Activated CD4-positive, alpha-beta T cell treated with anti-CD3 and anti-CD28 coated beads for 1 hour (primary cell): Measurements from ENCODE around the gene C5AR1.
"Not testable (repeated sequence)": the region's sequence is repeated elsewhere in the genome, so short reads cannot be mapped to it uniquely, and the experiment has no call there.

Experiments used
- DNase-seq: peaks from one replicate; pipeline ENCODE4 v3.0.0-alpha.2; 2020

C5AR1 gene

DNA sequence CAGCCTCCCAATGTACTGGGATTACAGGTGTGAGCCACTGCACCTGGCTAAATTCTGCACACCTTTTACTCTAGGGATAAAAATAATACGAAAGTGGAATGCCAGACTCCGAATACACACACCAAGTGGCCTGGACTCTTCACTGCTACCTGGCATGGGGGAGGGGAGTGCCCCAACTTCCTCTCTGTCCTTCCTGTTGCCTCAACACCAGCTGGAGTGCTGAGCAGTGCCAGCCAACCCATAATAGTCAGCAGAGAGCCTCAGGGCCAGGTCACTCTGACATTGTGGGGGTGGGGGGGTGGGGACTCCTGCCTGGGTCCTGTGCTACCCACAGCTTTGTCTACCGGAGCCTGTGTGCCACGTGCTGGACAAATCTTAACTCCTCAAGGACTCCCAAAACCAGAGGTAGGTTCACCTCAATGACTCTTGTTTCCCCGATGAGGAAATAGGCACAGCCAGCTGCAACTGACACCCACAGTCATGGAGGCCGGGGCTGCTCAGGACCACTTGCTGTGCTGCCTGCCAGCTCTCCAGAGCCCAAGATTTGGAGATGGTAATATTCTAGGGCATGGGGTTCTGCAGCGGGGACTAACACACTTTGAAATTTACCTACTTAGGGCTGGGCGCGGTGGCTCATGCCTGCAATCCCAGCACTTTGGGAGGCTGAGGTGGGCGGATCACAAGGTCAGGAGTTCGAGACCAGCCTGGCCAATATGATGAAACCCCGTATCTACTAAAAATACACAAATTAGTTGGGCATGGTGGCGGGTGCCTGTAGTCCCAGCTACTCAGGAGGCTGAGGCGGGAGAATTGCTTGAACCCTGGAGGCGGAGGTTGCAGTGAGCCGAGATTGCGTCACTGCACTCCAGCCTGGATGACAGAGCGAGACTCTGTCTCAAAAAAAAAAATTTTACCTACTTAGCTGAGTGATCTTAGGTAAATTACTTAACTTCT lies 27.4 kb downstream of the C5AR1 start:
- not testable (repeated sequence) for DNase-seq

DNA sequence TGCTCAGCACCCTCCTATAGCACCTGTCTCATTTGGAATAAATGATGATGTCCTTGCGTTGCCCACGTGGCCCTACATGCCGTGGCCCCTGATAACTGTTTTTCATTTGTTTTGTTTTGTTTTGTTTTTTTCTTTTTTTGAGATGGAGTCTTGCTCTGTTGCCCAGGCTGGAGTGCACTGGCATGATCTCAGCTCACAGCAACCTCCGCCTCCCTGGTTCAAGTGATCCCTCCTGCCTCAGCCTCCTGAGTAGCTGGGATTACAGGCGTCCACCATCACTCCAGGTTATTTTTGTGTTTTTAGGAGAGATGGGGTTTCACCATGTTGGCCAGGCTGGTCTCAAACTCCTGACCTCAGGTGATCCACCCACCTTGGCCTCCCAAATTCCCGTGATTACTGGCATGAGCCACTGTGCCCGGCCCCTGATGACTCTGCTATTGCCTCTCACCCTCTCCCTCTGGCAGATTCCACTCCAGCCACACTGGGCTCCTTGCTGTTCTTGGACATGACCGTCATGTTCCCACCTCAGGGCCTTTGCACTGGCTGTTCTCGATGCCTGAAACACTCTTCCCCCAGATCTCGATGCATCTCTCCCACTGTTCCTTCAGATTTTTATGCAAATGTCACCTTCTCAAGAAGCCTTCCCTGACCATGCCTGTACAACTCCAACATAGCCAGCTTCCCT lies 29.7 kb downstream of the C5AR1 start:
- no peak for DNase-seq

DNA sequence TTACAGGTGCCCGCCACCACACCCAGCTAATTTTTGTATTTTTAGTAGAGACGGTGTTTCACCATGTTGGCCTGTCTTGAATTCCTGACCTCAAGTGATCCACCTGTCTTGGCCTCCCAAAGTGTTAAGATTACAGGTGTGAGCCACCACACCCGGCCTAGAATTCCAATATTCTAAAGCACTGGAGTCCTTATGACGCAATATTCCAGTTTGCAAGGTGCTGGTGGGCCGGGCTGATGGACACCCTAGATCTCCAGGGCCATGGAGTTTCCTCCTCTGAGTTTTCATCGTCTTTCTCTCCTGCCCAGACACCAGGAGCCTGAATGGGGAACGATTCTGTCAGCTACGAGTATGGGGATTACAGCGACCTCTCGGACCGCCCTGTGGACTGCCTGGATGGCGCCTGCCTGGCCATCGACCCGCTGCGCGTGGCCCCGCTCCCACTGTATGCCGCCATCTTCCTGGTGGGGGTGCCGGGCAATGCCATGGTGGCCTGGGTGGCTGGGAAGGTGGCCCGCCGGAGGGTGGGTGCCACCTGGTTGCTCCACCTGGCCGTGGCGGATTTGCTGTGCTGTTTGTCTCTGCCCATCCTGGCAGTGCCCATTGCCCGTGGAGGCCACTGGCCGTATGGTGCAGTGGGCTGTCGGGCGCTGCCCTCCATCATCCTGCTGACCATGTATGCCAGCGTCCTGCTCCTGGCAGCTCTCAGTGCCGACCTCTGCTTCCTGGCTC lies 31.0 kb downstream of the C5AR1 start:
- no peak for DNase-seq

DNA sequence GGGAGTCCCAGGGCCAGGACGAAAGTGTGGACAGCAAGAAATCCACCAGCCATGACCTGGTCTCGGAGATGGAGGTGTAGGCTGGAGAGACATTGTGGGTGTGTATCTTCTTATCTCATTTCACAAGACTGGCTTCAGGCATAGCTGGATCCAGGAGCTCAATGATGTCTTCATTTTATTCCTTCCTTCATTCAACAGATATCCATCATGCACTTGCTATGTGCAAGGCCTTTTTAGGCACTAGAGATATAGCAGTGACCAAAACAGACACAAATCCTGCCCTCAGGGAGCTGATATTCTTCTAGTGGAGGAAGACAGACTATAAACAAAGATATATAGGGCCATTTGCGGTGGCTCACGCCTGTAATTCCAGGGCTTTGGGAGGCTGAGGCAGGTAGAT lies 32.1 kb downstream of the C5AR1 start:
- DNase-seq, result no peak

DNA sequence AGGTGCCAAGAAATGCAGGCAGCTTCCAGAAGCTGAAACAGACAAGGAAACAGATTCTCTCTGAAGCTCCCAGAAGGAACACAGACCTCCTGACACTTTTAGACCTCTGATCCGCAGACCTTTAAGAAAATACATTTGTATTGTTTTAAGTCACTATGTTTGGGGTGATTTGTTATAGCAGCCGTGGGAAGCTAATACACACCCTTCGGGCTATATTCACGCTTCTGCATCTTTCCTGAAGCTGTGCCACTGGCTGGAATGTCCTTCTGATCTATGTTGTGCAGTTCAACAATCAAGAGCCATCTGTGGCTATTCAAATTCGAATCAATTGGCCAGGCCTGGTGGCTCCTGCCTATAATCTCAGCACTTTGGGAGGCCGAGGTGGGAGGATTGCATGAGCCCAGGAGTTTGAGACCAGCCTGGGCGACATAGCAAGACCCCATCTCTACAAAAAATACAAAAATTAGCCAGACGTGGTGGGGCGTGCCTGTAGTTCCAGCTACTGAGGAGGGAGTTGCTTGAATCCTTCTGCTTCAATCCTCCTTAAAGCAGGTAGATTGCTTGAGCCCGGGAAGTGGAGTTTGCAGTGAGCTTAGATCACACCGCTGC lies 33.6 kb downstream of the C5AR1 start:
- DNase-seq, result no peak

DNA sequence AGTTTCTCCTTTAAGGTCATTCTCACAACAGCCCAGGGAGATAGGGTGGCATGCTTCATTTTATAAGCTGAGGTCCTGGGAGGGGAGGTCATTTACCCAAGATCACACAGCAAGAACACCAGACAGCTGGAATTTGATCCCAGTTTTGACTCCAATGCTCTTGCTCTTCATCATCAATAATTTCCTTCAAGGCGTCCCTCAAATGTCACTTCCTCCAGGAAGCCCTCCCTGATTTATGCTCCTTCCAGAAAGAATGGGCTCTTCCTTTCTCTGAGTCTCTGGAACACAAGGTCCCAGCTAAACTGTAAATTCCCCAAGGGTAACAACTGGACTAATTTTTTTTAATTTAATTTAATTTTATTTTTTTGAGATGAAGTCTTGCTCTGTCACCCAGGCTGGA lies 34.8 kb downstream of the C5AR1 start:
- no peak for DNase-seq

DNA sequence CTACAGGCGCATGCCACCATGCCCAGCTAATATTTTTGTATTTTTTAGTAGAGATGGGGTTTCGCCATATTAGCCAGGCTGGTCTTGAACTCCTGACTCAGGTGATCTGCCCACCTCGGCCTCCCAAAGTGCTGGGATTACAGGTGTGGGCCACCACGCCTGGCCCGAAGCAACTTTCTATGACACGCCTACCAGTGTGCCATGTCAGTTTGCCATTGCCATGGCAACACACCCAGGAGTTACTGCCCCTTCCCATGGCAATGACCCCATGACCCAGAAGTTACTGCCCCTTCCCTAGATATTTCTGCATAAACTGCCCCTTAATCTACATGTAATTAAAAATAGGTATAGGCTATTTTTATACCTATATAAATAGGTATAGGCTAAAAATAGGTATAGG lies 36.4 kb downstream of the C5AR1 start:
- DNase-seq, result not testable (repeated sequence)

DNA sequence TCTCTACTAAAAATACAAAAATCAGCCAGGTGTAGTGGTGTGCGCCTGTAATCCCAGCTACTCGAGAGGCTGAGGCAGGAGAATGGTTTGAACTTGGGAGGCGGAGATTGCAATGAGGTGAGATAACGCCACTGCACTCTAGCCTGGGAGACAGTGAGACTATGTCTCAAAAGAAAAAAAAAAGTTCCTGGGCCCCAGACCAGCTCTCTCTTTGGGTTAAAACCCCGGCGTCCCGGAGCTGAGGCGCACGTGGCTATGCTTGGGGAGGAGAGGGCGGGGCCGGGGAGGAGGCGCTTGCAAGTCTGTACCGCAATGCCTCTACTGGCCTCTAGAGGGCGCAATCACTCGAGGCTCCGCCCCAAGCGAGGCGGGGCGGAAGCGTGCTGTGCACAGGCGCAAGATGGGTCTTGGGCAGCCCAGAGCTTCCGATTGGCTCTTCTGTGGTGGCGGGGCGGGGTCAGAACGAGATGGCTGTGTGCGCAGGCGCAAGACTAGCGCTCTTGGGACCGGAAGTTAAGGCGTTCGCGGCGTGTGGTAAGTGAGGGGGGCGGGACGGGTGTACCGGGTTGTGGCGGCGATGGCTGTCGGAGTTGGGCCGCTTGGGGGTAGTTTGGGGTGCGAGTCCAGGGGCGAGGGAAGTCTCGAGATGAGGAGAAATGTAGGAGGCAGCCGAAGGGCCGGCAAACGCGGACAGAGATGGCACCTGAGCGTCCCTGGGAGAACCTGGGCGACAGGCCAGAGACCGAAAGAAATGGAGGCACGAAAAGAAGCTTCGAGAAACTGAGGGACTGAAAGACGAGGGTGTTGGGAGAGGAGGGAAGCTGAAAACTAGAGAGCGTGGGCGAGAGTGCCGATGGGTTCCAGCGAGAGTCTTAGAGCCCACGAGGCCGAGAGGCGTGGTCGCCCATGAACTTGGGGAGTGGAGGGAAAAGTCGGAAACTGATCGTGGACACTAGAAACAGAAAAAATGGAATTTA lies 39.4 kb downstream of the C5AR1 start, which contains the start of gene DHX34:
Gene DHX34 (plus strand): TSS at position 497 of the 977 bp plus-strand sequence. CDS start 3,716 bp downstream, outside the sequence.
- peak; percentile 99 for DNase-seq

DNA sequence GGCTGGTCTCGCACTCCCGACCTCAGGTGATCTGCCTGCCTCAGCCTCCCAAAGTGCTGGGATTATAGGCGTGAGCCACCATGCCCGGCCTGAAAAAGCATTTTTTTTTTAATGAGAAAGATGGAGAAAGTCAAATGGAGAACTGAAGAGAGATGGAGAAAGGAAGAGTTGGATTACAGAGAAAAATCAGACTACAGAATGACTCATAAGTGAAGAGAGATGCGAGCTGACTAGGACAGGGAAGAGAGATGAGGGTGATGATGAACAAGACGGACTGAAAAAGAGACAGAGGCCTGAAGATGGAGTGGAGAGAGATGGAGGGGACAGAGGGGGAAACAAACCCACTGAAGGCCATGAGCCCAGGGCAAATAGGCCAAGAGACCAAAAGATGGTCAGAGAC lies 41.0 kb downstream of the C5AR1 start:
- DNase-seq, result no peak

DNA sequence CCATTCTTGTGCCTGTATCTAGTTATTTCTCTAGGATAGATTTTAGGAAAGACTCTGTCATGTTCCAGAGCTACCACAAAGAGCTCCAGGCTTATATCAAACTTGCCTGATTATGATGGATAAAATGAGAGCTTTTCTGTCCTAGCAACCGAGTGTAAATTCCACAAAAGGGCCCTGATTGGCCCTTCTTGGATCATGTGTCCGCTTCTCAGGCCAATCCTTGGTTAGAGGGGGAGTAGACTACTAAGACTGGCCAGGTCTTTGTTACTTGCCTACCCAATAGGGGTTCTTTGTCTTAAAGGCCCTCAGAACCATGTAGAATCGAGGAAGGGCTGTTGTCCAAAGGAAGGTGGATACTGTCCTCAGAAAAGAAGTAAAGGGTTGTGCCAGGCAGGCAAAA lies 41.9 kb downstream of the C5AR1 start:
- no peak for DNase-seq

DNA sequence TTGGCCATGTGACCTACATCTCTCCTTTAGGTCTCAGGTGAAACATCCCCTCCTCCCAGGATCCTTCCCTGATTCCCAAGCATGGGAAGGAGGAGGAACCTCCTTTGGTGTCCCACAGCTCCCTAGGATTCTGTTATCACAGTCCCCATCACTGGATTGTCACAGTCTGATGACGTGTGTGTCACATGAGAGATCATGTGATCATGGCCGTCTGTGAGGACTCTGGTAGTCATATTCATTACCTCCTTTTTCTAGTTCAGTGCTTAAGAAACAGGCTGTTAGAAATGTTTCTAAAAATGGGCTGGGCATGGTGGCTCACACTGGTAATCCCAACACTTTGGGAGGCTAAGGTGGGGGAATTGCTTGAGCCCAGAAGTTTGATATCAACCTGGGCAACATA lies 42.4 kb downstream of the C5AR1 start:
- DNase-seq, result no peak

DNA sequence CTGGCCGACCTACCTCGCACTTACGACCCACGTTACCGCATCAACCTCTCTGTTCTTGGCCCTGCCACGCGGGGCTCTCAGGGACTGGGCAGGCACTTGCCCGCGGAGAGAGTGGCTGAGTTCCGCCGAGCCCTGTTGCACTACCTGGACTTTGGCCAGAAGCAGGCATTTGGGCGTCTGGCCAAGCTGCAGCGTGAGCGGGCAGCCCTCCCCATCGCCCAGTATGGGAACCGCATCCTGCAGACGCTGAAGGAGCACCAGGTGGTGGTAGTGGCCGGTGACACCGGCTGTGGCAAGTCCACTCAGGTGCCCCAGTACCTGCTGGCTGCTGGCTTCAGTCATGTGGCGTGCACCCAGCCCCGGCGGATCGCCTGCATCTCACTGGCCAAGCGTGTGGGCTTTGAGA lies 43.6 kb downstream of the C5AR1 start:
- no peak for DNase-seq

DNA sequence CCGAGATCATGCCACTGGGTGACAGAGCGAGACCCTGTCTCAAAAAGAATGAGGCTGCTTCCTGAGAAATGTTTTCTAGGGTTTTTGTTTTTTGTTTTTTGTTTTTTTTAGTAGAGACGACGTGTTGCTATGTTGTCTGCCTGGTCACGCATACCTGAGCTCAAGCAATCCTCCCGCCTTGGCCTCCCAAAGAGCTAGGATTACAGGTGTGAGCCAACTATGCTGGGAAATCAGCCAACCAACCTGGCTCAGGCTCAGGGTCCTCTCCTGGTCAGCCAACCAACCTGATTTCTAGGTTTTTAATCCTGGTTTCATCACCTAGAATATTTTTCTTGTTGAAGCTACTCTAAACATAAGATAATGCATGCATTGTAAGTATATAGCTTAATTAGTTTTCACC lies 47.2 kb downstream of the C5AR1 start:
- DNase-seq, result no peak

DNA sequence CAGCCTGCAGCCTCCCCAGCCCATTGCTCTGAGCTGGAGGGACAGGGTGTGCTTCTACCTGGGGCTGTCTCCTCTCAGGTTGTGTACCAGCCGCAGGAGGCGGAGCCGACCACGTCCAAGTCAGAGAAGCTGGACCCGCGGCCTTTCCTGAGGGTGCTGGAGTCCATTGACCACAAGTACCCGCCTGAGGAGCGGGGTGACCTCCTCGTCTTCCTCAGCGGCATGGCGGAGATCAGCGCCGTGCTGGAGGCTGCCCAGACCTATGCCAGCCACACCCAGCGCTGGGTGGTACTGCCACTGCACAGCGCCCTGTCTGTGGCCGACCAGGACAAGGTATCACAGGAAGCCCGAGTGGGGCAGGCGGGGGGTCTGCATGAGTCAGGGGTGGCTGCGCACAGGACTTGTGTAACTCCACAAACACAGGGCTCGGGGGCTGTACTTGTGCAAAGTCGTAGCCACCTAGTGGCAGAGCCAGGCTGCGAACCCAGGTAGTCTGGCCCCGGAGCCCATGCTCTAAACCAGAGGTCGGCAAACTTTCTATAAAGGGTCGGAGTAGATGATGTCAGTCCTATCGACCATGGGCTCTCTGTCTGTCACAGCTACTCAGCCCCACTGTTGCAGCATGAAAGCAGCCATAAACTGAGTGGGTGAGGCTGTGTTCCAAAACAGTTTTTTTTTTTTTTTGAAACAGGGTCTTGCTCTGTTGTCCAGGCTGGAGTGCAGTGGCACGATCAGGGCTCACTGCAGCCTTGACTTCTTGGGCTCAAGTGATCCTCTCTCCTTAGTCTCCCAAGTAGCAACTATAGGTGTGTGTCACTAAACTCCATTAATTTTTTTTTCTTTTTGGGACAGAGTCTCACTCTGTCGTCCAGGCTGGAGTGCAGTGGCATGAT lies 48.4 kb downstream of the C5AR1 start:
- no peak for DNase-seq

DNA sequence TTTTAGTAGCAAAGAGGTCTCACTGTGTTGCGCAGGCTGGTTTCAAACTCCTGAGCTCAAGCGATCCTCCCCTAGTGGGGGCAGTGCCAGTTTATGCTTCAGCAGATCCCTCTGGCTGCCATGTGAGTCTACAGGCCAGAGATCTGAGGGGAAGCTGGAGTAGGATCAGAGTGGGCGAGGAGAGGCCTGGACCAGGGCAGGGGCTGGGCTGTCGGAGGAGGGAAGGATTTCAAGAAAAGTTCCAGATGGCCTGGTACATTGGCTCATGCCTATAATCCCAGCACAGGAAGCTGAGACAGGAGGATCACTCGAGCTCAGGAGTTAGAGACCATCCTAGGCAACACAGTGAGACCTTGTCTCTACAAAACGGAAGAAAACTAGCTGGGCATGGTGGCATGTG lies 49.3 kb downstream of the C5AR1 start:
- no peak for DNase-seq

DNA sequence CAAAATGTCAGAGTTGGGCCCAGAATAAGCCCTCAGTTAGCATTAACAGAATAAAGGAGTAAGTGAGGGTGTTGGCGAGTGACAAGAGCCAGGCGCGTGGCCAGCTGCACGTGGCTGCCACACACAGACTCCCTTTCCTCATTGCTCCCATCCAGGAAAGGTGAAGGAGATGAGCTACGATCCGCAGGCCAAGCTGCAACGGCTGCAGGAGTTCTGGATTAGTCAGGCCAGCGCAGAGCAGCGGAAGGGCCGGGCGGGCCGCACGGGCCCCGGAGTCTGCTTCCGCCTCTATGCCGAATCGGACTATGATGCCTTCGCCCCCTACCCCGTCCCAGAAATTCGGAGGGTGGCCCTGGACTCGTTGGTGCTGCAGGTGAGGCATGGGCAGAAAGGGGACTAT lies 52.7 kb downstream of the C5AR1 start:
- DNase-seq, result no peak

DNA sequence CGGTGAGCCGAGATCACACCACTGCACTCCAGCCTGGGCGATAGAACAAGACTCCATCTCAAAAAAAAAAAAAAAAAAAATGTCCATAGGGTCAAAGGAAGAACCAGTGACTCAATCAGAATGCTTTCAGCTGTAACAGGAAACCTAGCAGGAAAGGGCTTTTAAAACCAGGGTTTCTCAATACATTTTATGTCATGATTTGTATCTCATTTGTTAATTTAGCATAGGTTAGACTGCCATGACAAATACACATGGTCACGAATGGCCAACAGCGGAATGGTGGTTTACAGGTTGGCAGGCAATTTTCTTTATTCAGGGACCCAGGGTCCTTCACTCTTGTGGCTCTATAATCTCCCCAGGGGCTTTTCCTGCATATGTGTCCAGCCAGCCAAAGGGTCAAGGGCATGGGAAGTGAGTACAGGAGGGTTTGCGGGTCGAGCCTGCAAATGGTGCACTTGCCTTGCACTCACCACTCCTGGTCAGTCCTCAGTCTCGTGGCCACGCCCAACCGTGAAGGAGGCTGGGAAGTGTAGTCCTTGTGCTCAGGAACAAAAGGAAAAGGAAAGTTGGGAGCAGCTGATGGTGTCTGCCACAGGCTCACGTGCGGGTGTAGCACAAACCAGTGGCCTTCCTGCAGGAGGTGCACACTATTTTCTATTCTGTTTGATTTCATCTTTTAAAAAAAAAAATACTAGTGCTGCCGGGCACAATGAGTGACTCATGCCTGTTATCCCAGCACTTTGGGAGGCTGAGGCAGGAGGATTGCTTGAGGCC lies 54.3 kb downstream of the C5AR1 start:
- DNase-seq, result no peak

DNA sequence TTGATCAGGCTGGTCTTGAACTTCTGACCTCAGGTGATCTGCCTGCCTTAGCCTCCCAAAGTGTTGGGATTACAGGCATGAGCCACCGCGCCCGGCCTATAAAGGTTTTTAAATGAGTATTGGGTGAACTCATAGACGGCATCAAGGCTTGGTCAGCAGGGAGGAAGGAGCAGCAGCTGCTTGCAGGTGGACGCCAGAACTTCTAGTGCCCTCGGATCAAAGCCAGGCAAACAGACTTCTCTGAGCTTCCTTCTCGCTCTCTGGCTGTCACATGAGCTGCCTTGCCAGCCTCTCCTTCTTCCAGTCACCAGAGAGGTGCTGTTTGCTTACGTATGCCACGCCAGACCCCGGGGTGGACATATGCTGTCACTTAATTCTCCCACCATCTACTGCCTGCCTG lies 55.8 kb downstream of the C5AR1 start:
- DNase-seq, result not testable (repeated sequence)

DNA sequence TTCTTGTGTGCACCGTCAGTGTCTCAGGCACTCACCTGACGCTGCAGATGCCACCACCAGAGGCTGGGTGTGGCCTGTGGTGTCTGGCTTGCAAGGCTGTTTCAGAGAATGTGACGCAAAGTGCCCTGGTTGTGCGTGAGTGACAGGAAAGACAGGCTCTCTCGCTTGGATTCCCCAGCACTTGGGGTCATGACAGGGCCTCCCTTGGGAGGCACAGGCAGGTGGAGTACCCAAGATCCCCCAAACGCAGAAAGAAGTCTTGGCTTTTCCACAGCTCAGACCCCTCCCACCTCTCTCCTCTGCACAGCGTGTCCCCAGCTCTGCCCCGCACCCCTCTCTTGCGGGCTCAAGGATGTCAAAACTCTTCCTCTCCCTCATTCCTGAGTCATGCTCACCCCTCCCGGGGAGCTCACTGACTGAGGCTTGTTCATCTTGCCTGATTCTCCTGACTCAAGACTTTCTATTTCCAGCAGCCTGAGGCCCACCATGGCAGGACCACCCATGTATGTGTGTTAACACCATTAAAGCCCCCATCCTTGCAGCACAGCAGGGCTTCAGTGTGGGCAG lies 60.5 kb downstream of the C5AR1 start:
- DNase-seq, result no peak

DNA sequence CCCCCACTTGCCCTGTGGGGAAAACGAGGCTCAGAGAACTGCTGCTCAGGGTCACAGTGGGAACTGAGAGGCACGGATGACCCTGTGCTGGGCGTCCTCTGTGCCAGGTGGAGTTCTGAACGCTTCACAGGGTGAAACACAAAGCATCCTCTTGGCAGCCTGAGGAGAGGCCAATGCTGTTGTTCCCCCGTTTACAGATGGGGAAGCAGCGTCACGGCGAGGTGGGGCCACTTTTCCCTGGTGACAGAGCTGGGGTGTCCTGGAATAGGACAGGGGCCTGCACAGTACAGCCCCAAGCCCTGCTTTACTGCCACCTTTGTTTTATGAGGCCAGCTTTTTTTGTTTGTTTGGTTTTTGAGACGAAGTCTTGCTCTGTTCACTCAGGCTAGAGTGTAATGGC lies 61.6 kb downstream of the C5AR1 start:
- no peak for DNase-seq
